OCI-LY1 (cell line): ENCODE results near the gene CRTC3.

Experiments
- H2AFZ ChIP-seq: fragments of 200-600 bp; sonication (generic), shearing (Covaris generic); 2 replicates; pipeline ENCODE4 v1.6.0; 2014; ENCODE audit warnings: antibody characterized with exemption, mild to moderate bottlenecking, low read length
- H3F3A ChIP-seq: fragments of 200-600 bp; sonication (generic), shearing (Covaris generic); 2 replicates; pipeline ENCODE4 v1.6.0; 2014; ENCODE audit warnings: mild to moderate bottlenecking, antibody characterized with exemption, low read length, moderate library complexity; ENCODE audit not compliant: insufficient read depth
- H3K27ac ChIP-seq: fragments of 200-600 bp; sonication (generic); 2 replicates; pipeline ENCODE4 v1.5.1; 2014; ENCODE audit warnings: low read length, mixed run types, mild to moderate bottlenecking, low read depth; ENCODE audit not compliant: poor library complexity, severe bottlenecking
- H3K27me3 ChIP-seq: fragments of 200-600 bp; sonication (generic); 2 replicates; pipeline ENCODE4 v1.6.0; 2014; ENCODE audit warnings: antibody characterized with exemption, mild to moderate bottlenecking, low read length, moderate library complexity; ENCODE audit not compliant: insufficient read depth
- H3K36me3 ChIP-seq: fragments of 200-600 bp; sonication (generic); 2 replicates; pipeline ENCODE4 v1.6.1; 2014; ENCODE audit warnings: mild to moderate bottlenecking, antibody characterized with exemption, low read length, moderate library complexity, mixed read lengths; ENCODE audit not compliant: insufficient read depth
- H3K4me1 ChIP-seq: fragments of 200-600 bp; sonication (generic); 2 replicates; pipeline ENCODE4 v1.5.1; 2014; ENCODE audit warnings: mild to moderate bottlenecking, low read length, moderate library complexity; ENCODE audit not compliant: insufficient read depth, severe bottlenecking
- H3K4me2 ChIP-seq: fragments of 200-600 bp; sonication (generic), shearing (Covaris generic); 2 replicates; pipeline ENCODE4 v1.6.1; 2014; ENCODE audit warnings: low read length
- H3K4me3 ChIP-seq: fragments of 200-600 bp; sonication (generic); 2 replicates; pipeline ENCODE4 v1.5.1; 2014; ENCODE audit warnings: low read length, low read depth, mild to moderate bottlenecking, mixed read lengths; ENCODE audit not compliant: poor library complexity, severe bottlenecking
- H3K79me2 ChIP-seq: fragments of 200-600 bp; shearing (Covaris generic); 2 replicates; pipeline ENCODE4 v1.6.1; 2016; ENCODE audit warnings: mixed run types, low read length, mixed read lengths; ENCODE audit not compliant: insufficient read depth
- H3K9ac ChIP-seq: fragments of 200-600 bp; sonication (generic), shearing (Covaris generic); 2 replicates; pipeline ENCODE4 v1.6.1; 2014; ENCODE audit warnings: mild to moderate bottlenecking, low read length, mixed read lengths
- H3K9me2 ChIP-seq: fragments of 200-600 bp; sonication (generic), shearing (Covaris generic); 2 replicates; pipeline ENCODE4 v1.6.1; 2014; ENCODE audit warnings: low read depth, mild to moderate bottlenecking, low read length, mixed read lengths
- H3K9me3 ChIP-seq: fragments of 200-600 bp; shearing (Covaris generic); 2 replicates; pipeline ENCODE4 v1.6.1; 2014; ENCODE audit warnings: low read length, mixed read lengths
- H4K20me1 ChIP-seq: fragments of 200-600 bp; sonication (generic), shearing (Covaris generic); 2 replicates; pipeline ENCODE4 v1.6.0; 2016; ENCODE audit warnings: mild to moderate bottlenecking, low read length; ENCODE audit not compliant: insufficient read depth
- CTCF ChIP-seq: fragments of 200-600 bp; sonication (generic), shearing (Covaris generic); IDR thresholded peaks from 2 replicates; pipeline ENCODE4 v1.5.1; 2017; ENCODE audit warnings: mild to moderate bottlenecking, antibody characterized with exemption, low read length, moderate library complexity, mixed read lengths
- EZH2 ChIP-seq: fragments of 200-600 bp; sonication (generic), shearing (Covaris generic); IDR thresholded peaks from 2 replicates; pipeline ENCODE4 v1.8.0; 2017; ENCODE audit warnings: borderline replicate concordance, mixed run types, mild to moderate bottlenecking, antibody characterized with exemption, low read length, moderate library complexity, mixed read lengths

Gene CRTC3

GRCh38 chr15:90482124-90483011 is 47.4 kb upstream of the CRTC3 start:
- H3K4me2 ChIP-seq: no peak overlapping the region
- peaks cover 49% of the 10 kb centered on the region for H3K4me1 ChIP-seq
- no peaks in the 10 kb centered on the region for H3K27me3 ChIP-seq
- no peak overlapping the region for H2AFZ ChIP-seq
- no peak overlapping the region; the same call in 1 of the 2 replicates for H3K9ac ChIP-seq
- H4K20me1 ChIP-seq: no peaks in the 10 kb centered on the region
- H3F3A ChIP-seq: peaks cover 5% of the 10 kb centered on the region; the same call in 1 of the 2 replicates
- no peaks in the 10 kb centered on the region for H3K9me3 ChIP-seq
- peak; percentile 92 for TF ChIP-seq CTCF
- no peak for TF ChIP-seq EZH2
- no peak overlapping the region for H3K4me3 ChIP-seq
- no peaks in the 10 kb centered on the region for H3K9me2 ChIP-seq
- H3K79me2 ChIP-seq: no peaks in the 10 kb centered on the region
- H3K36me3 ChIP-seq: peaks cover 76% of the 10 kb centered on the region
- peak overlapping the region; percentile 95 for H3K27ac ChIP-seq

- H3K4me3 ChIP-seq: no peak overlapping the region
- H3K79me2 ChIP-seq: no peaks in the 10 kb centered on the region
- H3K9ac ChIP-seq: no peak overlapping the region
- H3K27me3 ChIP-seq: no peaks in the 10 kb centered on the region
- H4K20me1 ChIP-seq: no peaks in the 10 kb centered on the region
- H3K27ac ChIP-seq: no peak overlapping the region
- H3F3A ChIP-seq: peaks cover 5% of the 10 kb centered on the region; the same call in 1 of the 2 replicates
- H3K9me2 ChIP-seq: no peaks in the 10 kb centered on the region
- peaks cover 43% of the 10 kb centered on the region for H3K4me1 ChIP-seq
- peaks cover 76% of the 10 kb centered on the region for H3K36me3 ChIP-seq
- H3K9me3 ChIP-seq: no peaks in the 10 kb centered on the region
- no peak for TF ChIP-seq EZH2
- TF ChIP-seq CTCF: no peak
- H3K4me2 ChIP-seq: no peak overlapping the region
- no peak overlapping the region for H2AFZ ChIP-seq
These were observed 46.8 kb upstream of the CRTC3 start for GRCh38 chr15:90483012-90483307.

- H3K36me3 ChIP-seq: peaks cover 74% of the 10 kb centered on the region
These were observed 46.1 kb upstream of the CRTC3 start for GRCh38 chr15:90483637-90484036.

More at GRCh38 chr15:90483637-90484036, 46.1 kb upstream of the CRTC3 start:
- no peak overlapping the region for H3K9ac ChIP-seq
- no peaks in the 10 kb centered on the region for H4K20me1 ChIP-seq
- H3K9me2 ChIP-seq: no peaks in the 10 kb centered on the region
- peaks cover 36% of the 10 kb centered on the region for H3K4me1 ChIP-seq
- TF ChIP-seq EZH2: no peak
- no peak for TF ChIP-seq CTCF
- no peak overlapping the region for H3K4me2 ChIP-seq
- H3K27me3 ChIP-seq: no peaks in the 10 kb centered on the region
- H3K9me3 ChIP-seq: no peaks in the 10 kb centered on the region
- peaks cover 5% of the 10 kb centered on the region; the same call in 1 of the 2 replicates for H3F3A ChIP-seq
- H3K4me3 ChIP-seq: no peak overlapping the region
- no peak overlapping the region for H2AFZ ChIP-seq
- no peaks in the 10 kb centered on the region for H3K79me2 ChIP-seq
- no peak overlapping the region for H3K27ac ChIP-seq
